GM10266 (cell line): Measurements from ENCODE around the gene ADAM33.

ENCODE experiments used
- DNase-seq: peaks from one replicate; pipeline ENCODE4 v3.0.0; 2012; ENCODE audit errors: extremely low spot score
- TF ChIP-seq, protein P1 (sequence below): IDR thresholded peaks from 2 replicates; pipeline ENCODE4 v1.5.1; 2012; ENCODE audit warnings: mild to moderate bottlenecking, low read depth; ENCODE audit not compliant: control insufficient read depth, insufficient read depth; ENCODE audit errors: missing control alignments

The ADAM33 gene

DNA sequence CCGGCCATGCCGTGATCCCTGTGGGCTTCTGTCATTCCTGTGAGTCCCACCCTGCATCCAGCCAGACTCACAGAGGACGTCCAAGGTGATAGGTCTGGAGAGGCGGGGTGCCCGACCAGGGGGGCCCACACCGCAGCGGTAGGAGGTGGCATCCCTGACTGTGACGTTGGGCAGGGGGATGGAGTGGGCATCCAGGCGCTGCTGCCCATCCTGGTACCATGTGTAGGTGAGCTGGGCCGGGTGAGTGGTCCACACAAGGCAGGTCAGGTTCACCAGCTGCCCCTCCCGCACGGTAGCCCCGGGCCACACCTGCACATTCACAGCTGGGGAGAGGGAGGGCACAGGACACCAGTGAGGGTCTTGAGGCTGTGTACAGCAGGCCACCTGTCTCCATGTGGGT, 11.6 kb upstream of the ADAM33 start:
- DNase-seq = no peak
- TF ChIP-seq, protein P1, sequence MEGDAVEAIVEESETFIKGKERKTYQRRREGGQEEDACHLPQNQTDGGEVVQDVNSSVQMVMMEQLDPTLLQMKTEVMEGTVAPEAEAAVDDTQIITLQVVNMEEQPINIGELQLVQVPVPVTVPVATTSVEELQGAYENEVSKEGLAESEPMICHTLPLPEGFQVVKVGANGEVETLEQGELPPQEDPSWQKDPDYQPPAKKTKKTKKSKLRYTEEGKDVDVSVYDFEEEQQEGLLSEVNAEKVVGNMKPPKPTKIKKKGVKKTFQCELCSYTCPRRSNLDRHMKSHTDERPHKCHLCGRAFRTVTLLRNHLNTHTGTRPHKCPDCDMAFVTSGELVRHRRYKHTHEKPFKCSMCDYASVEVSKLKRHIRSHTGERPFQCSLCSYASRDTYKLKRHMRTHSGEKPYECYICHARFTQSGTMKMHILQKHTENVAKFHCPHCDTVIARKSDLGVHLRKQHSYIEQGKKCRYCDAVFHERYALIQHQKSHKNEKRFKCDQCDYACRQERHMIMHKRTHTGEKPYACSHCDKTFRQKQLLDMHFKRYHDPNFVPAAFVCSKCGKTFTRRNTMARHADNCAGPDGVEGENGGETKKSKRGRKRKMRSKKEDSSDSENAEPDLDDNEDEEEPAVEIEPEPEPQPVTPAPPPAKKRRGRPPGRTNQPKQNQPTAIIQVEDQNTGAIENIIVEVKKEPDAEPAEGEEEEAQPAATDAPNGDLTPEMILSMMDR = no peak

GRCh38 chr20:3692706-3693294, 11.0 kb upstream of the ADAM33 start:
- TF ChIP-seq, protein P1 = no peak
- DNase-seq = no peak

GRCh38 chr20:3691897-3692296, 10.1 kb upstream of the ADAM33 start:
- no peak for DNase-seq
- TF ChIP-seq, protein P1 = no peak

GRCh38 chr20:3691306-3691705, 9.5 kb upstream of the ADAM33 start:
- no peak for DNase-seq
- TF ChIP-seq, protein P1 = no peak

GRCh38 chr20:3690413-3690812, 8.6 kb upstream of the ADAM33 start:
- TF ChIP-seq, protein P1 = no peak

DNA sequence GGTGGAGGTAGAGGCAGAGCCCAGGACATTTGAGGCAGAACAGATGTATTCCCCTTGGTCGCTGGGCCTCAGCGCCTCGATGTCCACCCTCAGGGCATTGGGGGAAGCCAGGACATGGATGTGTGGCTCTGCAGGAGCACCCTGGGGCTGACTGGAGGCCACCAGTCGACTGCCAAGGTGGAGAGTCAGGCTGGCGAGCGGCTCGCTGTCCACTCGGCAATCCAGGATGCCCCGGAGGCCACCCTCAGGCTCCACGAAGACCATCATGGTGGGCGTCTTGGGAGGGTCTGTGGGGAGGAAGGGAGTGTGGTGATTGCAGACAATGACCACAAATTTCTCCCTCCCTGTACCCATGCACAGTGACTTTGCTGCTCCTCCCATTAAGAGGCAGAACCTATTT, 8.2 kb upstream of the ADAM33 start:
- no peak for DNase-seq
- TF ChIP-seq, protein P1 = no peak

More at GRCh38 chr20:3690413-3690812, 8.6 kb upstream of the ADAM33 start:
- DNase-seq = no peak

- TF ChIP-seq, protein P1 = no peak
- DNase-seq = no peak
Observed at GRCh38 chr20:3687655-3688054, 5.8 kb upstream of the ADAM33 start.
